ENCODE results near the gene SMYD1.

SMYD1 gene

GRCh38 chr2:88074854-88075292 is 7.2 kb downstream of the SMYD1 start:
- H2AFZ ChIP-seq = no peak overlapping the region
- no peak overlapping the region for H3K4me3 ChIP-seq (ENCODE audit: low read depth, low read length)

GRCh38 chr2:88077080-88077479 is 9.5 kb downstream of the SMYD1 start:
- no peak for TF ChIP-seq CTCF (IDR thresholded peaks at IDR 0.05)
- H3K4me2 ChIP-seq (ENCODE audit: low read length) = no peak overlapping the region
- no peaks in the 10 kb centered on the region for H3K9me3 ChIP-seq (ENCODE audit: control insufficient read depth, low read length)
- H3K79me2 ChIP-seq = no peaks in the 10 kb centered on the region
- H3K36me3 ChIP-seq (ENCODE audit: control insufficient read depth, insufficient read depth, low read length) = no peaks in the 10 kb centered on the region
- no peak overlapping the region for H2AFZ ChIP-seq
- no peak overlapping the region for H3K9ac ChIP-seq
- no peak overlapping the region for H3K4me3 ChIP-seq (ENCODE audit: low read depth, low read length)
- no peaks in the 10 kb centered on the region for H3K27me3 ChIP-seq (ENCODE audit: control insufficient read depth, insufficient read depth, low read length)
- no peak overlapping the region for H3K27ac ChIP-seq
- H3K4me1 ChIP-seq = no peaks in the 10 kb centered on the region

More at GRCh38 chr2:88074854-88075292, 7.2 kb downstream of the SMYD1 start:
- Histone ChIP-seq H3K4me2 (ENCODE audit: low read length) (no peak overlapping the region), H3K4me1 (no peaks in the 10 kb centered on the region), H3K9me3 (ENCODE audit: control insufficient read depth, low read length) (no peaks in the 10 kb centered on the region), H3K27me3 (ENCODE audit: control insufficient read depth, insufficient read depth, low read length) (no peaks in the 10 kb centered on the region), H3K79me2 (no peaks in the 10 kb centered on the region), H3K36me3 (ENCODE audit: control insufficient read depth, insufficient read depth, low read length) (no peaks in the 10 kb centered on the region), H3K9ac (no peak overlapping the region), H3K27ac (no peak overlapping the region)
- no peak for TF ChIP-seq CTCF (IDR thresholded peaks at IDR 0.05)

GRCh38 chr2:88078643-88079172 is 11.1 kb downstream of the SMYD1 start:
- no peaks in the 10 kb centered on the region for H3K9me3 ChIP-seq (ENCODE audit: control insufficient read depth, low read length)
- no peak overlapping the region for H3K27ac ChIP-seq
- no peaks in the 10 kb centered on the region for H3K4me1 ChIP-seq
- no peaks in the 10 kb centered on the region for H3K36me3 ChIP-seq (ENCODE audit: control insufficient read depth, insufficient read depth, low read length)
- no peak overlapping the region for H3K4me3 ChIP-seq (ENCODE audit: low read depth, low read length)
- no peaks in the 10 kb centered on the region for H3K27me3 ChIP-seq (ENCODE audit: control insufficient read depth, insufficient read depth, low read length)
- no peak overlapping the region for H3K9ac ChIP-seq
- TF ChIP-seq CTCF (IDR thresholded peaks at IDR 0.05) = no peak
- H2AFZ ChIP-seq = no peak overlapping the region
- no peak overlapping the region for H3K4me2 ChIP-seq (ENCODE audit: low read length)
- no peaks in the 10 kb centered on the region for H3K79me2 ChIP-seq

GRCh38 chr2:88080545-88080944 is 12.9 kb downstream of the SMYD1 start:
- Histone ChIP-seq H2AFZ (no peak overlapping the region), H3K4me1 (no peaks in the 10 kb centered on the region), H3K4me2 (ENCODE audit: low read length) (no peak overlapping the region), H3K27ac (no peak overlapping the region), H3K4me3 (ENCODE audit: low read depth, low read length) (no peak overlapping the region), H3K79me2 (no peaks in the 10 kb centered on the region), H3K9me3 (ENCODE audit: control insufficient read depth, low read length) (no peaks in the 10 kb centered on the region), H3K9ac (no peak overlapping the region), H3K27me3 (ENCODE audit: control insufficient read depth, insufficient read depth, low read length) (no peaks in the 10 kb centered on the region), H3K36me3 (ENCODE audit: control insufficient read depth, insufficient read depth, low read length) (no peaks in the 10 kb centered on the region)
- no peak for TF ChIP-seq CTCF (IDR thresholded peaks at IDR 0.05)

GRCh38 chr2:88081924-88082608 is 14.4 kb downstream of the SMYD1 start:
- TF ChIP-seq CTCF (IDR thresholded peaks at IDR 0.05) = no peak
- H3K9ac ChIP-seq = no peak overlapping the region
- H3K4me2 ChIP-seq (ENCODE audit: low read length) = no peak overlapping the region
- no peaks in the 10 kb centered on the region for H3K9me3 ChIP-seq (ENCODE audit: control insufficient read depth, low read length)
- H3K4me3 ChIP-seq (ENCODE audit: low read depth, low read length) = no peak overlapping the region
- no peak overlapping the region for H2AFZ ChIP-seq
- no peaks in the 10 kb centered on the region for H3K4me1 ChIP-seq
- H3K27ac ChIP-seq = no peak overlapping the region
- no peaks in the 10 kb centered on the region for H3K36me3 ChIP-seq (ENCODE audit: control insufficient read depth, insufficient read depth, low read length)
- H3K27me3 ChIP-seq (ENCODE audit: control insufficient read depth, insufficient read depth, low read length) = no peaks in the 10 kb centered on the region
- H3K79me2 ChIP-seq = no peaks in the 10 kb centered on the region

Measured in parathyroid adenoma (tissue), 2 donors.